A673 (cell line): ENCODE results near the gene PEX26.

Experiments used
- CTCF ChIP-seq: fragments of 300-800, 200-600 bp; sonication (generic); conservative IDR thresholded peaks from 2 replicates; pipeline ENCODE4 v1.5.1; 2017; ENCODE audit warnings: low read depth, mild to moderate bottlenecking, antibody characterized with exemption, low read length, moderate library complexity, mixed read lengths
- EZH2 ChIP-seq: fragments of 200-600 bp; sonication (generic); IDR thresholded peaks from 2 replicates; pipeline ENCODE4 v1.6.1; 2017; ENCODE audit warnings: borderline replicate concordance, low read depth, mild to moderate bottlenecking, mixed read lengths, antibody characterized with exemption, low read length; ENCODE audit not compliant: poor library complexity, severe bottlenecking

GRCh38 chr22:18066181-18066859 lies 11.5 kb upstream of the PEX26 start:
- no peak for TF ChIP-seq CTCF
- no peak for TF ChIP-seq EZH2
